NCI-H1694 (cell line): ENCODE measurements around the gene CWC15.
"Not testable (repeated sequence)": the region's sequence is repeated elsewhere in the genome, so short reads cannot be mapped to it uniquely, and the experiment has no call there.

Experiments used
- DNase-seq: peaks from one replicate; lab custom pipeline; 2025; lab: John Stamatoyannopoulos, UW

Gene CWC15

GRCh38 chr11:94954753-94955152 lies 18.6 kb downstream of the CWC15 start:
- no peak for DNase-seq

DNA sequence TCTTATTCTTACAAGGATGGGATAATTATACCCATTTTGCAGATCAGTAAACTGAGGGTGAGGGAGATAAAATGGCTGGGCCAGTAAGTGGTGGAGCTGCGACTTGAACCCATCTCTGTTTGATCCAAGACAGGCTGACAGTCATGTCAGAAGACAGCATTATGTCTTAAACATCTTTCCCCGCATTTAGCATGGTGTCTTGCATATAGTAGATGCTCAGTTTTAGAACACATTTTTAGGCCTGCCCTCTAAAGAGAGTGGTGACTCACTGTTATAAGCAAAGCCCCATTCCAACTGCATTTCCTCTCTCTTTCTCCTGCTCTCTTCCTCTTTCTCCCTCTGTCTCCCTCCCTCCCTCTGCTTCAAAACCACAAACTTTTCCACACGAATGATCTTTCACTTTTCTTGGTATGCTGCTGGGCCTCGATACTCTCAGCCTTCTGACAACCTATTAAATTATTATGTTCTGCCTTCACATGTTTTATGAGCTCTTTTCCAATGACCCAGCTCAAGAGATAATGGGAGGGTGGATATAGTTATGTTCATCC lies 25.2 kb downstream of the CWC15 start:
- no peak for DNase-seq

DNA sequence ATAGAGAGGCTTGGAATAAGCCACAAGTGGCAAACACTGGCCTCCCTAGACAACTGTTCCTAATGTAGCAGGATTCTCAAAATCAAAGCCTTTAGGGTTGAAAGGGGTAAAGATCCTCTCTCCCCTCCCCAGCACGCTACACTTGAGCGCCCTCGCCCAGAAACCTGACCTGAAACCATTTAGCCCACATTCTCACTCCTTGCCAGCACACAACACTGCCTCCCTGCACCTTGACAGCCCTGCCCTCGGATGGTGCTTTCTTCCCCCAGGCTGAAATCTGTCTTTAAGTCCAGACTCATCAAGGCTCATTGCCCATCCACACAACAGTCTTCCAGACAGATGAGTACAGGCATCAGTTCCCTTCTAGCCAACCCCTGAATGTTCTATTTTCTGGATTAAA lies 26.5 kb downstream of the CWC15 start:
- no peak for DNase-seq

- no peak for DNase-seq
Observed at GRCh38 chr11:94941131-94941530, 32.2 kb downstream of the CWC15 start.

- DNase-seq: no peak
Observed at GRCh38 chr11:94939346-94939745, 34.0 kb downstream of the CWC15 start.

DNA sequence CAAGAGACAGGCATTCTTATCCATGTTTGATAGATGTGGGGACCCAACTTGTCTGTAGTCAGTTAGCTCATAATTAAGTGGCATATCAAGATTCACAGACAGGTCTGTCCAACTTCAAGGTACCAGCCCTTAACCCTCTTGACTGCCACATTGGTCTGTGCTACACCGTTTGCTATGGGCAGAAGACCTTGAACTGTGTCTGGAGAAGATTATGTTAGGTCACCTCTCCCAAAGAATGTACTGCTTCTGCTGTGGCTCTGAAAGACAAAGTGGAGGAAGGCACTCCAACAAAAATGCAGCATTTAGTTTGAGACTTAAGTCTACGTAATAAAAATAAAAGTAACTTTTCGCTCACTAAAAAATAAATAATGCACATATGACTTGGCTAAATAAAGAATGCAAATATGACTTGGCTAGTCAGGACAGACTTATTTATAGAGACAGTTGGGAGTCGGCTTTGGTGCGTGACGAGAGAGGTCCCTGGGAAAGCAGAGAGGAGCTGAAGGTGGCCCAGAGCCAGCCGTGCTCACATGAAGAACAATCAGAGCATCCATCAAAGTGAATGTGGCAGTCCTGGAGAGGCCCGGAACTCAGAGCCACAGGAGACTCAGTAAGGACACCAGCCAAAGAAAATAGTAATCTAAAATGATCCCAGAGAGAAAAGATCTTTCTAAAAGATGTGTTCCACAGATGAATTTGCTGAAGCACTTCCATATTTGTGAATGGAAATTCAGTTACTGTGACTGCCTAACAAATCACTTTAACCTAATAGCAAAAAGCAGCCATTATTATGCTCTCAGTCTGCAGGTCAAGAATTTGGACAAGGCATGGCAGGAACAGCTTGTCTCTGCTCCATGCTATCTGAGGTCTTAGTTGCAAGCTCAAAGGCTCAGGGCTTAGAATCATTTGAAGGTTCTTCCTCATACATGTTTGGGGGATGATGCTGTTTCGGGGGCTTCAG lies 35.0 kb downstream of the CWC15 start:
- DNase-seq: no peak

- no peak for DNase-seq
Observed at GRCh38 chr11:94934846-94935245, 38.5 kb downstream of the CWC15 start.

DNA sequence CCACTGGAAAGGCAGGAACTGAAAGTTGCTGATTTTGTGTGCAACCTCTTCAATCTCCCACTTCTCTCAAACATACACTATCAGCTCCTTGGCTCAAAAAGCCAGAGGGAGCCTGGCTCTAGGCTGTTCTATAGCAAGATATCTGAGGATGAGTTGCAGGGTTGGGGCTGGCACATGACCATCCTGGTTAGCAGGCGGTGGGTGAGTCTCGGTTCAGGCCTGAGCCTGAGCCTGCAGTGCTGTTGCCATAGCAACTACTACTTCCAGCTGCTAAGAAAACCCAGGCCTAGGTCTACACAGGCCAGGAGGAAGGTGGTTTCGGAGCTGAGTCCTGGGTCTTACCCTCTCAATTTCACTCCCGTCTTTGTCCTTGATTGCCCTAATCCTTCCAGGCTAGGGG lies 39.0 kb downstream of the CWC15 start:
- DNase-seq: no peak

DNA sequence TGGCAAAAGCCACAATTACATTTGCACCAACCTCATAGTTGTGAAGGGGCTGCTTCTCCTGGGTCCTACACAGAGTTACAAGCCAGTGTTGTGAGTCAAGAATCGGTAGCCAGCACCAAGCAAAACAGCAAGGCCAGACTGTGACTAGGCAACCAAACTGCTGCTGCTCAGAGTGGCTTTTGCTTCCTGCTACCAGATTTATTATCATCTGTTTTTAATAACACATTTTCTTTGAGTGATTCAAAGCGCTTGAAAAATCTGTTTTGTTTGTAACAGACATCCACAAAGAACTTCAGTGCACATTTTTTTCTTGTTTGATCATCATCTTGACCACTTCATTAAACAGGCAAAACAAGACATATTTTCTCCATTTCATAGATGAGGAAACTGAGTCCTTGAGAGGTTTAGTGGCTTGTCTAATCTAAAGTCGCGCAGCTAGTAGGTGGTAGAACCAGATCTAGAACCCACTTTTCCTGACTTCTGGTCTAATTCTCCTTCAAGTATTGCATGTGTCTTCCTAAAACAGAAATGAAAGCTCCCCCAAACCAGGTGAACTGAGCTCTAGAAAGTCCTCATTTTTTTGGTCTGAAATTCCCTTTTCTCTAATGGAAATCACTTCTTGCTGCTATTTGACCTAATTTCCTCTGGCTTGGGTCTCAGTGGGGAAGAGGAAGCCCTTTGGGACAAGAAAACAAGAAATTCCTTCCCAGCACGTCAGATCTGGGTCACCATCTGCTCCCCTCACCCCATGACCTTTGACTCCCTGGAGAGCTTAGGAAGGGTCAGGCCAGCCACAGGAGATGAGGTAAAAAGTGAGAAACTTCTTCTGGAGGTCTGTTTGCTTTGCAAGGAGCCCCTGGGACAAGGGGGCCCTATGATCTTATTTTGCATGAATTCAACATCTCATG lies 39.9 kb downstream of the CWC15 start:
- no peak for DNase-seq

DNA sequence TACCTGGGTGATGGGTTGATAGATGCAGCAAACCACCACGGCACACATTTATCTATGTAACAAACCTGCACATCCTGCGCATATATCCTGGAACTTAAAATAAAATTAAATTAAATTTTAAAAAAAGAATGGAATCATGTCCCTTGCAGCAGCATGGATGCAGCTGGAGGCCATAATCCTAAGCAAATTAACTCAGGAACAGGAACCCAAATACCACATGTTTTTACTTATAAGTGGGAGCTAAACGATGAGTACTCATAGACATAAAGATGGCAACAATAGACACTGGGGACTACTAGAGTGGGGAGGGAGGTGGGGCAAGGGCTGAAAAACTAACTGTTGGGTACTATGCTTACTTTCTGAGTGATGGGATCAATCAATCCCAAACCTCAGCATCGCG lies 40.9 kb downstream of the CWC15 start:
- no peak for DNase-seq

- not testable (repeated sequence) for DNase-seq
Observed at GRCh38 chr11:94932072-94932471, 41.3 kb downstream of the CWC15 start.

DNA sequence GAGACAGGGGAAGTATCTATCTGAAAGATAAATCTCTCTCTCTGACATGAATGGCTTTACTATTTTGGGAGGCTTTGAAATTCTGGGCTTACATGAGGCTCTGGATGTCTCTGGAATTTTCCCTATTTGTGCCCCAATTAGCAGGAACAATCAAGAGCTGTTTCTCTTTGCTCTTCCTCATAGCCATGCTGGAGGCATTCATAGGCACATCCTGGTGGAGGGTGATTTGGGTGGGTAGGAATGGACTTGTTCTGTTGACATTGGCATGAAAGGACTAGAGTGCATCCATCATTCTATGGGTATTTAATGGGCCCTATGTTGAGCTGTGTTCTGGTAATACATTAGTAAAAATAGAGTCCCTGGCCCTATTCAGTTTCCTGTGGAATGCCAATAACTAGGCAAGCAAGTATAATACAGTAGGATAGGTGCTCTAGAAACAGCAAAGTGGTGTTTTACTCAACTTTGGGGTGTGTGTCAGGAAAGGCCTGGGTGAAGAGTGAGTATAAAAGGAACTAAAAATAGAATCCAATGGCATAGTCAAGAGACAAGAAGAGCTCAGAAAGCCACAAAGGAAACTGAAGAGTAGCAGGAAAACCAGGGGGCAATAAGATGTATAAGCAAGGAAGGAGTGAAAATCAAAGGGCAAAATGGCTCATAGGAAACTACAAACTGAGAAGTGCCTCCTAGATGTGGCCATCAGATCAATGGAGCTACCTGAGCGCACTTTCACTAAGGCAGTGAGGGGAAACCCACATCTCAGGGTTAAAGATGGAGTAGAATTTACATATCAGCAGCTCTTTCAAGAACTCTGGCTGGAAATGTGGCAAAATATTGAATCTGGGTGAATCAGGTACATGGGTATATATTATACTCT lies 45.0 kb downstream of the CWC15 start:
- no peak for DNase-seq

GRCh38 chr11:94926698-94927237 lies 46.6 kb downstream of the CWC15 start:
- DNase-seq: no peak

DNA sequence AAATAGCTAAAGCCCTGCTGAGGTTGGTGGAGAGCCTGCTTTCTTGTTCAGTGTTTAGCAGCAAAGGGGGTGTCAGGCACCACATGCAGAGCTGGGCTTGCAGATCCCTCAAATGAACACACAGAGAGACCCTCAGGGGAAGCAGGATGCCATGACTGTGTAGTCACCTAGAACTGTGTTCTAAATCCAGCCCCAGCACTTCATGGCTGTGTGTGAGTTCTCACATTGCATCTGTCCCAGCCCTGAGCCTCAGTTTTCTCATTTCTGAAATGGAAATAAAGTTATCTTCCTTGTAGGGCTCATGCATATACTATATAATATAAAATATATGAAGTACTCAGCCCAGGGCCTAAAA lies 47.1 kb downstream of the CWC15 start:
- no peak for DNase-seq

- DNase-seq: no peak
Observed at GRCh38 chr11:94925422-94926270, 47.7 kb downstream of the CWC15 start.

DNA sequence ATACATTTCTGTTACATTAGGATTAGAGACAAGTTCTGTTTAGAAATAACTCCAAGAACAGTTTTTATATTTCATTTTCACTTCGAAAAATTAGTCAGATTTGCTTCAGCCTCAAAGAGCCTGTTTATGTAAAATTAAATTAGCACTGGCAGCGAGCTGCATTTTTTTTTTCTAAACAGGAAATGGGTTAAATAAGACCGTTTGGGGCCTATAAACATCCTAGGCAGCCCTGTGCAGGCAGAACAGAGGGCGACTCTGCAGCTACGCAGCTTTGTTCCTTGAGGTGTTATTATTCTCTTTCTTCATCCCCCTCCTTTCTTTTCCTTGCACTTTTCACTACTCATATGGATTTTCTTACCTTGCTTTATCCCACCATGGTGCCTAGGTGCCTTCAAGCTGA lies 48.7 kb downstream of the CWC15 start:
- DNase-seq: no peak

GRCh38 chr11:94924171-94924572 lies 49.2 kb downstream of the CWC15 start:
- DNase-seq: no peak

GRCh38 chr11:94923004-94923334 lies 50.4 kb downstream of the CWC15 start:
- no peak for DNase-seq

- no peak for DNase-seq
Observed at GRCh38 chr11:94922321-94923003, 50.9 kb downstream of the CWC15 start.

DNA sequence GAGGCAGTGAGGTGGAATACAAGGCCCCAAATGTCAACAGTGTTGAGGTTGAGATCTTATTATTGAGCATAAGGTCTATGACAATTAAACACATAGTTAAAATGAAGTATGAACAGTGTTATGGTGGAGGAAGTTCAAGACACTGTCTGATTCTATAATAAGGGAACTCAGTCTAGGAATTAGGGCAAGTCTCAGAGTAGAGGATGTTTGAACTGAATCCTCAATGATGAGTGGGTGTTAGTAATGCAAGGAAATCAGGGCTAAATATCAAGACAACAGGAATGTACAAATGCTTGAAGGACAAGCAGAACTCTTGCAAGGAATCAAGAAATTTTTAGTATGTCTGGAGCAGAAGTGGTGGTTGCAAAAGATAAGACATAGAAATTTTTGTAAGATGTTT lies 53.0 kb downstream of the CWC15 start:
- DNase-seq: no peak
